ENCODE data around the gene CPNE1. TPM values are rescaled to one million over a fixed set of nuclear protein-coding genes. Genes with fewer than 3 reads are reported as not detected.

CPNE1 gene
- total RNA-seq, 1 experiment from 2014 or later = 174 TPM

DNA sequence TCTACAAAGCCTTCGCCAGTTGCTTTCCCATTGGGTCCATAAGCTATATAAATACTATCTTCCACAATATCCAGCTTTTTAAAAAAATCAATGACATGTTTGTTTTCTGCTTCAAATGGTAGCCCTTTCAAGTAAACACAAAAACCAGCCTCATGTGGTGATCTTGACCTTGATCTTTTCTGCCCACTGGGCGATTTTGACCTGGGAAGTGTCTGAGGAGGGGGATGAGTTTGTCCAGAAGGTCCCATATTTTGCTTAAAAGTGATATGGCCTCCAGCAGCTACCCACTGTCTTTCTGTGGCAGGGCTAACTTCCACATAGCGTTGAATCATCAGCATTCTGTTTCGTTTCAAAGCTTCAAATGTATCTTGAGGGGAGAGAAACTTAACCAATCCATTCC is 10.8 kb downstream of the CPNE1 start:
- no peak for DNase-seq (ENCODE audit: low spot score)

DNA sequence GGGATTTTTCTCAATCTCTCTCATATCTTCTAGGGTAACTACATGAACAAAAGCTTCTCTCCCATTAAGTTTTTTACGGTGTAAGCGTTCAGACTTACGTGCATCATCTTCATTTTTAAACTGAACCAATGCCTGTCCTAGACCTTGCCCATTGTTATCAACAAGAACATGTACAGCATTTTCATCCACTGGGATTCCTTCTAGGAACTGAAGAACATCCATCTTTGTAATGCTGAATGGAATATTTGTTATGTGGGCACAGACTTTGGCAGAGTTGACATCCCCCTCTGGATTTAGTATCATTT is 11.3 kb downstream of the CPNE1 start:
- DNase-seq (ENCODE audit: low spot score) = no peak

DNA sequence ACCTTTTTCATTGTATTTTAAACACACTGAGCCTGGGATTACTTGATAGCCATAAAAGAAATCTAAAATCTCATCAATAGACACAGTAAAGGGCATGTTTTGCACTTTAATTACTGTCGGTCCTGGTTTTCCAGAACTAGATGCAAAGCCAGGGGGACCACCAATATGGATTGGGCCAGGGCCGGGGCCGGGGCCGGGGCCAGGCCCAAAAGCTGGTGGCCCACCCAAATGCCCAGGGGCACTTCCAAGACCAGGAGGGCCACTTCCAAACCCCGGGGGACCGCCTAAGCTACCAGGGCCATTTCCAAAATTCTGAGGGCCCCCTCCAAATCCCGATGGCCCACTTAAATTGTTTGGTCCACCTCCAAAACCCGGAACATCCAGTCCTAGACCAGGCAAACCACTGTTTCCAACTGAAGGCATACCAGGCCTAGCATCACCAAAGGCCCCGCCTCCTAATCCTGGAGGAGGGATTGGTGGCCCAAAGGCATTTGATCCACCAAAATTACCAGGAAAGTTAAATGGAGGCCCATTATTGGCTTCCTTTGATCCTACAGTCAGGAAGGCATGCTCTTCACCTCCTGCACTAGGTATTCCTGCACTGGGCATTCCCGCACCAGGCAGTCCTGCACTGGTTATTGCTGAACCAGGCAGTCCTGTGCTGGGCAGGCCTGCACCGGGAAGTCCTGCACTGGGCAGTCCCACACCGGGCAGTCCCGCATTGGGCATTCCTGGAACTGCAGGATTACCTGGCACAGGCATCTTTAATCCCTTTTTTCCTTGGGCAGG is 11.9 kb downstream of the CPNE1 start:
- DNase-seq (ENCODE audit: low spot score) = no peak

DNA sequence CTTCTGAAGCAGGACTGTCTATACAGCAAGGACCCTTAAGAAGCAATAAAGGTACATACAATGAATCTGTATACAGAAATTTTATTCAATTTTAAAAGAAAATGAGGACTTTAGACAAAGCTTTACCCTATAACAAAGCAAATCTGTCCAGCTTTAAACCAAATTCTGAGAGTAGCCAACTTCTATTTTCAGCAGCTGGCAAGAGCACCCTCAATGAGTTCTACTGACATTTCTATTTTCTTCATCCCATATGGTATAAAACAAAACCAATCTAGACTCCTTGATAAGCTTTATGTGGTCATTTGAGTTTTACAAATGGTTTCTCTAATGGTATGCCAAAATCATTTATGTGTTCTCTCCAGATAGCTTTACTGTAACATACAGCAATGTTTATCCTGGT is 12.7 kb downstream of the CPNE1 start:
- DNase-seq (ENCODE audit: low spot score) = no peak

DNA sequence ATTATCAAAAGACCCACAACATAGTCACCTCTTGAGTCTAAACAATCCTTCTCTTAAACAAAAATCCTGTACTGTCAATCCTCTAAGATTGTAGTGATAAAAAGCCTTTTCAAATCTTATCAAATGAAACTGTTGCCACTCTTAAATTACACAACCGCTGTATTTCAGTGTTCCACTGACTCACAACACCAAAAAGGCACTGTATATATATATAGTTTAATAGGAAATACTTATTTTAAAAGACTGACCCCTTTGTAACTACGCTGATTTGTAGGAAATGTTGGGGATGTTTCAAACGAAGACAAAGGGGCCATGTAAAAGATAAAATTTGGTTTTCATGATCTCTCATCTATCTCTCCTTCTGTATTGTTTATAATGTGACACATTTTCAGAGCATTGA is 14.1 kb downstream of the CPNE1 start:
- DNase-seq (ENCODE audit: low spot score) = no peak

GRCh38 chr20:35648836-35649235 is 15.9 kb downstream of the CPNE1 start:
- peak; percentile 29 for DNase-seq (ENCODE audit: low spot score)

DNA sequence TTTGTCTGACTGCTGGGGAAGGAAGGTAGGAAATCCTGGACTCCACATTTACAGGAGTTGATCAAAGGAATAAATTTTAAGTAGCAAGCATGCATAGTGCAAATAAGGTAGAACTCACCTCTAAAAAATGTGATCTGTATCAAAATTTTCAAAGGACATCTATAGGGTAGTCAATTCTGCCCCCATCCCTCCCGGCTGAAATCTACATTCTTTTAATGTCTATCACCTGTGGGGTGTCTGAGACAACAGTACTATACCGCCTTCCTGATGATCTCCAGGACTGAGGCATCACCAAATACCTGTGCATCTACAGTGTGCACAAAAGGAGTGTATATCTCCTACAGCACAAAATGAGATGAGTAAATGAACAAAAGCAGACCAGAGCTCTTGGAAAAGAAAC is 19.9 kb downstream of the CPNE1 start:
- no peak for DNase-seq (ENCODE audit: low spot score)

- DNase-seq (ENCODE audit: low spot score) = no peak
These were observed 21.7 kb downstream of the CPNE1 start for GRCh38 chr20:35643045-35643444.

- DNase-seq (ENCODE audit: low spot score) = no peak
These were observed 23.0 kb downstream of the CPNE1 start for GRCh38 chr20:35641743-35642142.

DNA sequence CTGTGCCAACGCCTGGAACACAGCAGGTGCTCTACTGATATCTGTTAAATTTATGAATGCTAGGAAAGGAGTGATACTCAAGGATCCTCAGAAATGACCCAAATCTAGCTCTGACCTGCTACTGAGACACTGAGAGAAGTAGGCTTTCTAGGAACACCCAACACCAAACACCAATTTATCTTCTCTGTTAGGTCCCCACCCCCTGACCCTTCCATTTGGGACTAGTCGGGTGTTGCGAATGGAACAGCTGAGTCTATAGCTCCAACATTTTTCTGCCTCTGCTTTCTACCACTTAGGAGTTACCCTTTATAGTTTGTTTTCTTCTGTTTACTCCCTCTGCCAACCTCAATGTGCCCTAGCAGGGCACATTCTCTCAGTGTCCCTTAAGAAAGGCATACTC is 24.0 kb downstream of the CPNE1 start:
- DNase-seq (ENCODE audit: low spot score) = no peak

DNA sequence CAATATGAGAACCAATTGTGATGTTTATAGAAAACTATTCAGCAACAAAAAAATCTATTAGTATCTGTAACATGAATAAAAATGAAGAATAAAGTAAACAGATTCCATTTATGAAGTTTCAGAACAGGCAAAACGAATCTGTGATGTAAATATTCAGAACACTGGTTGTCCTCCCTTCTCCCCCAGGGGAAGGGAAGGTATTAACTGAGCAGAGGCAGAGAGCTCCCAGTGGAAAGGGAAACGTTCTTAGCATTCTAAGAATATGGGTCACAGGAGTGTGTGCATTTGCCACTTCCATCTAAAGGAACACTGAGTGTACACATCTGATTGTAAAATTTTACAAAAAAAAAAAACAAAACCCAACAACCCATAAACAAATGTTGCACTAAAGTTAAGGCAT is 25.9 kb downstream of the CPNE1 start:
- DNase-seq (ENCODE audit: low spot score) = no peak

GRCh38 chr20:35637276-35637675 is 27.4 kb downstream of the CPNE1 start:
- no peak for DNase-seq (ENCODE audit: low spot score)

GRCh38 chr20:35636095-35636494 is 28.6 kb downstream of the CPNE1 start:
- DNase-seq (ENCODE audit: low spot score) = no peak

- no peak for DNase-seq (ENCODE audit: low spot score)
These were observed 29.0 kb downstream of the CPNE1 start for GRCh38 chr20:35635652-35636051.

DNA sequence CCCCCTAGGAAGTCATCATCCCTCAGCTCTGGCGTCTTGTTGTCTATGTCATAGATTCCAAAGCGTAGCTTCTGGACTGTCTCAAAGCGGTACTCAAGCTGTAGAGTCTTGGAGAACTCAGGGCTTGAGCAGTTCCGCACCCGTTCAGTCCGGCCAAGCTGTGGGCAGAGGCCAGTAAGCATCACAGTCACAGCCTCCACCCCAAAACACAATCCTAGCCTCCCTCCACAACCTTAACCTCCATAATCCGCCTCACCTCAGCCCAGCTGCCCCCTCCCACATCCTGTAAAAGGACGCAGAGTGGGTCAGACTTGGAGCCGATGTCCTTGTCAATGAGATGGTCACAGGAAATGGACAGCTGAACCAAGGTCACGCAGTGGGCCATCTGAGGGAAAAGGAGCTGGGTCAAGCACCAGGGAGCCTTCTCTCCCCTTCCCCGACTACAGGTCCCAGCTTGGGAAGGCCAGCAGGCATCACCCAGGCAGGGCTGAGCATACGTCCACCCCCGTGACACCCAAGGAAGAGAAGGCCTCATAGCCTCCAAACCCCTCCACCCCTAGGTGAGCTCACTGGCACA is 32.1 kb downstream of the CPNE1 start:
- DNase-seq (ENCODE audit: low spot score) = no peak

DNA sequence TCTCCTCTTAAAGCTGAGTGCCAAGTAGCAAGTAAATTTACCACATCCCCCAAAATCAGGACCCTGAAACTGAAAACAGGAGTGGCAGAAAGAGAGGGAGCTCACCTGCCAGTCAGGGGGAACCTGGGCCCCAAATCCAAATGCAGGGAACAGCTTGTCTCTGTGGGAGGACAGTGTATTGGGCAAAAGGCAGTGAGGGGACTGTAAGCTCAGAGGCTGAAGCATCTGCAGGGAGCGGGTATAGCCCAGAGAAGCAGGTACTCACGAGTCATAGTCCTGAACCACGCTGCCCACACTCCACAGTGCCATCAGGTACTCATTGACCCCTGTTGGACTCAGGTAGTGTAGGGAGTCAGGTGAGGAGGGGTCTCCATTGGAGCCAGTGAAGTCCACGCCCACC is 34.1 kb downstream of the CPNE1 start:
- no peak for DNase-seq (ENCODE audit: low spot score)

DNA sequence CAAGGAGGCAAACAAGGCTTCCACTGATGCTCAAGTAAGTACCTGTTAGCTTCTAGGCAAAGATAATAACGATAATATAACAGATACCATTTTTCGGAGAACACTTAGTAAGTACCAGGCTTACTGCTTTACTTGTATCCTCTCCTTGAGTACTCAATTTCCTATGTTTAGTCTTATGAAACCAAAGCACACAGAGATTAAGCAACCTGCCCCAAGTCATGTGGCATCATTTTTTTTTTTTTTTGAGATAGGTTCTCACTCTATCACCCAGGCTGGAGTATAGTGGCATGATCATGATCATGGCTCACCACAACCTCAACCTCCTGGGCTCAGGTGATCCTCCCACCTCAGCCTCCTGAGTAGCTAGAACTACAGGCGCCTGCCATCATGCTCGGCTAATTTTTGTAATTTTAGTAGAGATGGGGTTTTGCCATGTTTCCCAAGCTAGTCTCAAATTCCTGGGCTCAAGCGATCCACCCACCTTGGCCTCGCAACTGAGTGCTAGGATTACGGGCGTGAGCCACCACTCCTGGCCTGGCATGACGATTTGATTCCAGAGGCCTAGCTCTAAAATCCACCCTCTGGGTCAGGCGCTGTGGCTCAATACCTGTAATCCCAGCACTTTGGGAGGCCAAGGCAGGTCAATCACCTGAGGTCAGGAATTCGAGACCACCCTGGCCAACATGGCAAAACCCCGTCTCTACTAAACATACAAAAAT is 35.1 kb downstream of the CPNE1 start:
- DNase-seq (ENCODE audit: low spot score) = no peak

GRCh38 chr20:35627121-35627520 is 37.6 kb downstream of the CPNE1 start:
- DNase-seq (ENCODE audit: low spot score) = no peak

- no peak for DNase-seq (ENCODE audit: low spot score)
These were observed 38.2 kb downstream of the CPNE1 start for GRCh38 chr20:35626386-35627001.

GRCh38 chr20:35625584-35626385 is 38.9 kb downstream of the CPNE1 start:
- no peak for DNase-seq (ENCODE audit: low spot score)

GRCh38 chr20:35621560-35621946 is 43.1 kb downstream of the CPNE1 start:
- DNase-seq (ENCODE audit: low spot score) = no peak

All from H4 (cell line).